Measurements from ENCODE around the gene RPUSD2.

Gene RPUSD2

GRCh38 chr15:40569129-40569953 is at the start of gene RPUSD2:
RPUSD2 (plus strand) TSS chr15:40569299; CDS start chr15:40569338, 39 bp downstream.
- DNase-seq (ENCODE audit: low read depth in 2 of 2) = peak; percentile 88 to 92
- TF ChIP-seq, protein P1, sequence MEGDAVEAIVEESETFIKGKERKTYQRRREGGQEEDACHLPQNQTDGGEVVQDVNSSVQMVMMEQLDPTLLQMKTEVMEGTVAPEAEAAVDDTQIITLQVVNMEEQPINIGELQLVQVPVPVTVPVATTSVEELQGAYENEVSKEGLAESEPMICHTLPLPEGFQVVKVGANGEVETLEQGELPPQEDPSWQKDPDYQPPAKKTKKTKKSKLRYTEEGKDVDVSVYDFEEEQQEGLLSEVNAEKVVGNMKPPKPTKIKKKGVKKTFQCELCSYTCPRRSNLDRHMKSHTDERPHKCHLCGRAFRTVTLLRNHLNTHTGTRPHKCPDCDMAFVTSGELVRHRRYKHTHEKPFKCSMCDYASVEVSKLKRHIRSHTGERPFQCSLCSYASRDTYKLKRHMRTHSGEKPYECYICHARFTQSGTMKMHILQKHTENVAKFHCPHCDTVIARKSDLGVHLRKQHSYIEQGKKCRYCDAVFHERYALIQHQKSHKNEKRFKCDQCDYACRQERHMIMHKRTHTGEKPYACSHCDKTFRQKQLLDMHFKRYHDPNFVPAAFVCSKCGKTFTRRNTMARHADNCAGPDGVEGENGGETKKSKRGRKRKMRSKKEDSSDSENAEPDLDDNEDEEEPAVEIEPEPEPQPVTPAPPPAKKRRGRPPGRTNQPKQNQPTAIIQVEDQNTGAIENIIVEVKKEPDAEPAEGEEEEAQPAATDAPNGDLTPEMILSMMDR (IDR thresholded peaks at IDR 0.05; ENCODE audit: low read depth, low read length) = no peak
- peak within 1 kb of the TSS; percentile 90 to 93 for H3K4me3 ChIP-seq (replicated peaks in 1 of 2; ENCODE audit: low read depth in 2 of 2, low read length in 2 of 2)

DNA sequence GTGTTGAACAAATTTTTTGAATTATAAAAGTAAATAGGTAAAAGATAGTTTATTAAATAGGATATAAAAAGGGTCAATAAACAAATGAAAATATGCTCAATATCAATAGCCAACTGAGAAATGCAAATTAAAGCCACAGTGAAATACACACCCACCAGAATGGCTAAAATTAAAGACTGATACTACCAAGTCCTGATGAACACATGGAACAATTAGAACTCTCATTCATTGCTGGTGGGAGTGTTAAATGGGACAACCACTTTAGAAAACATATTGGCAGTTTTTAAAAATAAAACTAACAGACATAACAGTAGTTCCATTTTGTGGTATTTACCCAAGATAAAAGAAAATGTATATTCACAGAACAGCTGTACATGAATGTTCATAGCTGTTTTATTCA is 45.5 kb upstream of the RPUSD2 start:
- DNase-seq (ENCODE audit: low read depth in 2 of 2) = no peak
- TF ChIP-seq, protein P1 (IDR thresholded peaks at IDR 0.05; ENCODE audit: low read depth, low read length) = no peak
- no peak overlapping the region for H3K4me3 ChIP-seq (replicated peaks in 1 of 2; ENCODE audit: low read depth in 2 of 2, low read length in 2 of 2)

DNA sequence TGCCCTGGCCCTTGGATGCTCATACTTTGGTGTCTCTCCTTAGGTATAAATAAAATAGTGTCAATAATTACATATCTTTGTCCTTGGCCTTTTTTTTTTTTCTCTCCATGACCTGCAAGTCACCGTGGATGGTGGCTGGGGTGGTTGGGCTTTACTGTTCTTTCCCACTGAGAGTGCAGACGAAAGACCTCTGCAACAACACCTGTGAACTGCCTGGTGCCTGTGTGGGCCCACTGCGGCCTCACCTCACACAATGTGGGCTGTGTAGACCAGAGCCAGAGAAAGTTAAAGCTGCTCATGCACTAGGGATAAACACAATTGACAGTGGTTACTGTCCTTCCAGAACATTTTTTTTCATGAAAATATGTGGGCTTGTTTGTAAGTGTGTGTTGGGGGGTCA is 43.2 kb upstream of the RPUSD2 start:
- no peak overlapping the region for H3K4me3 ChIP-seq (replicated peaks in 1 of 2; ENCODE audit: low read depth in 2 of 2, low read length in 2 of 2)
- TF ChIP-seq, protein P1 (IDR thresholded peaks at IDR 0.05; ENCODE audit: low read depth, low read length) = no peak
- DNase-seq (ENCODE audit: low read depth in 2 of 2) = no peak

DNA sequence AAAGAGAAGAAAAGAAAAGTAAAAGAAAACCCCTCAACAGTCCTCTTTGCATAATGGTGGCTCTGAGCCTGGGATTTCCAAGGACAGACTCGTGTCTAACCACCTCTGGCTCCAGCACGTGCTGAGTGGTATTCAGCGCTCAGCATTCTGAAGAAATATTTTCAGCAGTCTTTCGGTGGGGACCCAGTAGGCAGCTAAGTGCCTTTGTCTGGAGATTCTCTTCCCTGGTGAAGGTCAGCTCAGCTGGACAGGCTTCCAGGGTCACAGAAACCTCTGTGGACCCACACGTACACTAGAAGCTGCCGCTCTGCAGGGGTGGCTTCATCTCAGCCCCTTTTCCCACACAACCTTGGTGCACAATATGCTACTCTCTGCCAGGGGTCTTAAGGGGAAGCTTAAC is 40.3 kb upstream of the RPUSD2 start:
- TF ChIP-seq, protein P1 (IDR thresholded peaks at IDR 0.05; ENCODE audit: low read depth, low read length) = no peak
- DNase-seq (ENCODE audit: low read depth in 2 of 2) = no peak
- H3K4me3 ChIP-seq (replicated peaks in 1 of 2; ENCODE audit: low read depth in 2 of 2, low read length in 2 of 2) = no peak overlapping the region

GRCh38 chr15:40533763-40534364 is 35.2 kb upstream of the RPUSD2 start:
- no peak overlapping the region for H3K4me3 ChIP-seq (replicated peaks in 1 of 2; ENCODE audit: low read depth in 2 of 2, low read length in 2 of 2)
- no peak for DNase-seq (ENCODE audit: low read depth in 2 of 2)
- TF ChIP-seq, protein P1 (IDR thresholded peaks at IDR 0.05; ENCODE audit: low read depth, low read length) = no peak

DNA sequence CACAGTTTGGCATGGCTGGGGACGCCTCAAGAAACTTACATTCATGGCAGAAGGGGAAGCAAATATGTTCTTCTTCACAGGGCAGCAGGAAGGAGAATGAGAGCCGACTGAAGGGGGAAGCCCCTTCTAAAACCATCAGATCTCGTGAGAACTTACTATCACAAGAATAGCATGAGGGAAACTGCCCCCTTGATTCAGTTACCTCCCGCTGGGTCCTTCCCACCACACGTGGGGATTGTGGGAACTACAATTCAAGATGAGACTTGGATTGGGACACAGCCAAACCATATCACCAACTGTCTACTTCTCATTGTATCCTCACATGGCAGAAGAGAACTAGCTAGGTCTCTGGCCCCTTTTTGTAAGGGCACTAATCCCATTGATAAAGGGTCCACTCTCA is 34.7 kb upstream of the RPUSD2 start:
- DNase-seq (ENCODE audit: low read depth in 2 of 2) = no peak
- TF ChIP-seq, protein P1 (IDR thresholded peaks at IDR 0.05; ENCODE audit: low read depth, low read length) = no peak

More for the DNA sequence above, 34.7 kb upstream of the RPUSD2 start:
- H3K4me3 ChIP-seq (replicated peaks in 1 of 2; ENCODE audit: low read depth in 2 of 2, low read length in 2 of 2) = no peak overlapping the region

Data from cardiac fibroblast (primary cell).